HG02763 (cell line): ENCODE data around the gene C1orf174.

Experiments used
- ATAC-seq: cut with Tn5 transposase; IDR thresholded peaks from one replicate; pipeline ENCODE4 v1.9.1; 2021; ENCODE audit warnings: mild to moderate bottlenecking, moderate library complexity; ENCODE audit not compliant: unreplicated experiment

Gene C1orf174

DNA sequence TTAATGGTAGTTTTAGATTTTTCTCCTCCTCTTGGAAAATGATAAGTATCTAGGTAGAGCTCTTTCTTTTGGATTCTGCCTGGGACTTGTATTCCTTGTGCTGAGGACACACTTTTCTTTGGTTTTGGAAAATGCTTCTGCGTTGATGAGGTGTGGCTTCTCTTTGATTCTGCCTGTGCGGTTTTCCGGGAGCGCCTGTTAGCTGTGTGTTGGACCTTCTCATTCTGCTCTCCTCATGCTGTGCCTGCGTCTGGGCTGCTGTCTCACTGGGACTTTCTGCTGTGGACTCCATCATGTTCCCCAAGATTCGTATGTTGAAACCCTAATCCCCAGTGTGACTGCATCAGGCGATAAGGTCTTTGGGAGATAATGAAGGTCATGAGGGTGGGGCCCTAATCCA, 21.0 kb downstream of the C1orf174 start:
- ATAC-seq, result no peak

DNA sequence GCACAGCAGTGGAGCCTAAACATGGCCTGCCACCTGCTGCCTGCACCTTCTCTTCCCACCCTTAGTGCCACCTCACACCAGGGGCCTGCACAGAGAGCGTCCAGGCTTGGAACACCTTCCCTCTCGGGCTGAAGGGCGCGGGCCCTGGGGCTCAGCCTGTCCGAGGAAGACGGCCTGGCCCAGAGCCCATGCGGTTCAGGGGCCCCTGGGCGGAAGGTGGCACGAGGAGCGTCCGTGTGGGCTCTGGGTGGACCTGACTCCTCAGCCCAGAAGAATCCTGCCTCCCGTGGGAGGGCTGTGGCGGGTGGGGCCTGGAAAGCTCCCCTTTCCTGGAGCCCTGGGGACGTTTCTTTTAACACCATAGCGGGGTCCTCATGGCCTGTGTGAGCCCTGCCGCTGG, 23.4 kb downstream of the C1orf174 start:
- no peak for ATAC-seq

DNA sequence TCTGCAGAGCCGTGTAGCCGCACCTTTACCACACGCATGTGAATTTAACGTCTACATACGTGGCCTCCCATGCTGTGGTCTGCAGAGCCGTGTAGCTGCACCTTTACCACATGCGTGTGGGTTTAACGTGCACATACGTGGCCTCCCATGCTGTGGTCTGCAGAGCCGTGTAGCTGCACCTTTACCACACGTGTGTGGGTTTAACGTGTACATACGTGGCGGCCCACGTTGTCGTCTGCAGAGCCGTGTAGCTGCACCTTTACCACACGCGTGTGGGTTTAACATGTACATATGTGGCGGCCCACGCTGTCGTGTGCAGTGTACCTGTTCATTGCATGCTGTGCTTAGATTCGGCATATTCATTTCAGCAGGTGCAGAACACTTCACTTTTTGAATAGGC, 25.3 kb downstream of the C1orf174 start:
- no peak for ATAC-seq

DNA sequence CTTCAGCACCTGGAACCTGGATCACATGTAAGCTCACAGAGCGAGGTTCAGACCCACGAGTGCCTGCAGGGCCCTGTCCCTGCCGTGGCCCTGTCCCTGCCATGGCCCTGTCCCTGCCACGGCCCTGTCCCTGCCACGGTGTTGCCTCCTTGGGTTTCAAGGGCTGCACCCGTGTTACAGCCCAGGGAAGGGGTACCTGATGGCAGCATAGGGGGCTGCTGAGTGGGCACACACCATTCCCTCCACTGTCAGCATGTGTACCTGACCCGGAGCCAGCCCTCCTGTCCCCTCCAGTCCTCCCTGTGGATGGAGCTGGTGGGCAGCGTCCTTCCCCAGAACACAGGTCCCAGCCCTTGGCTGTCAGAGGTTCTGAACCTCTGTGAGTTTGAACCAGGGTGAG, 27.5 kb downstream of the C1orf174 start:
- ATAC-seq, result no peak

DNA sequence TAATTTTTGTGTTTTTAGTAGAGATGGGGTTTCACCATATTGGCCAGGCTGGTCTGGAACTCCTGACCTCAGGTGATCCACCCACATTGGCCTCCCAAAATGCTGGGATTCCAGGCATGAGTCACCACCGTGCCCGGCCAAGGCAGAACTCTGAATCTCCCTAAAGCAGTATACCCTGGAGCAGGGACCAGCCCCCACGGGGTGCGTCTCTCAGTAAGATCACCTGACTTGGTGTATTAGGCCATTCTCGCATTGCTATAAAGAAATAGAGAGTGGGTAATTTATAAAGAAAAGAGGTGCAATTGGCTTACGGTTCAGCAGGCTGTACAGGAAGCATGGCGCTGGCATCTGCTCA, 28.6 kb downstream of the C1orf174 start:
- ATAC-seq, result no peak

DNA sequence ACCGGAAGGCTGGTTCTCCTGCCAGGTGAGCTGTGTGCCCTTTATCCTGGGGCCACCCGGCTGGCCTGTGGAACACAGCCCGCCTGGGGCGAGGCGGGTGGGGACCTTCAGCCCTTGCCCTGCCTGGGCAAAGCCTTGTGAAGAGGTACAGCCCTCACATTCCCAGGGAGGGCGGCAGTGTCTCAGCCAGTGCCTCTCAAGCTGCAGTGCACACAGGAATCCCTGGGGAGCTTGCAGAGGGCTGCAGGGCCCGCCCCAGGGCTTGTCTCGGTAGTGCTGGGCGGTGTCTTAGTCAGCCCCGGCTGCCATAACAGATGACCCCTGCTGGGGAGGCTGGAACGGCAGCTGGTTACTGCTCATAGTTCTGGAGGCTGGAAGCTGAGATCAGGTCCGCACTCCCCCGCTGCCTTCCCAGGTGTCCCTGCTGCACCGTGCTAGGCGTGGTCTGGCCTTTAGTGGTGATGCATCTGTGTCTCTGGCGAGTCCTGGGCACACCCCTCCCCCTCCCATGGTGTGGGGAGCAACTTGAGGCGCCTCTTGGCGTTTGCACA, 30.2 kb downstream of the C1orf174 start:
- no peak for ATAC-seq

DNA sequence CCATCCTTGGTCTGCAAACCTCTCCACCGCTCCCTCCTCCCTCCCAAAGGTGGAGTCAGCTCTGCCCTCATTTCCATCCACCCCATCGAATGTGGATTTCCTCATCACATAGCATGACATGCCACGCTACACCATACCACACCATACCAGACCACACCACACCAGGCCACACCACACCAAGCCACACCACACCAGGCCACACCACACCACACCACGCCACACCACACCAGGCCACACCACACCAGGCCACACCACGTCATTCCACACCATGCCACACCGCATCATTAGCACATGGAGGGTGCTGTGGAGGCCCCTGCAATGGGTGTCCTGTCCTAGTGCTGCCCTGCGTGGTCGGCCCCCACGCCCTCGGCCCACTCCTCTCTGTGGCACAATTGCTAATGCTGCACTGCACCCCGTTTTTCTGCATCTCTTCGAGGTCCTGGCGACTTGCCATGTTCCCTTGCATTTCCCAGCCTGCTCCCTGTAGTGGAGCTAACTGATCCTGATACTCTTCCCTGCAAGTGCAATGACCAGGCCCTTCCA, 31.5 kb downstream of the C1orf174 start:
- ATAC-seq, result no peak

DNA sequence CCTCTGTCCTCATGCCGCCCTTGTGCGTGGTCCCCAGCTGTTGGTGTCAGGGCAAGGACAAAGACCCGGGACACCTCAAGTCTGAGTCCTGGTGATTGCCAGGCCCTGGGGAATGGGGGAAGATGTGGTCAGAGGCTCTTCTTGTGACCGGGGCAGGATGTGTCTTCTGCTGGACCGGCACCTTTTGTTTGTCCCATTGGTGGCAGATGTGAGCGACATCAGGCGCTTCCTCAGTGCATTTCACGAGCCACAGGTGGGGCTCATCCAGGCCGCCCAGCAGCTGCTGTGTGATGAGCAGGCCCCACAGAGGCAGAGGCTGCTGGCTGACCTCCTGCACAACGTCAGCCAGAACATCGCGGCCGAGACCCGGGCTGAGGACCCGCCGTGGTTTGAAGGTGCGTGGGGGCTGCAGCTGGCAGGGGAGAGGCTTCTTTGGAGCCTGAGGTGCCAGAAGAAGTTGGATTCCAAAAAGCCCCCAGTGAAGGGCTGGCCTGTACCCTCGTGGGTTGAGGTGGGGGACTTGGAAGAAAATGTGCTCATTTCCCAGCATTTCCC, 34.4 kb downstream of the C1orf174 start:
- no peak for ATAC-seq

DNA sequence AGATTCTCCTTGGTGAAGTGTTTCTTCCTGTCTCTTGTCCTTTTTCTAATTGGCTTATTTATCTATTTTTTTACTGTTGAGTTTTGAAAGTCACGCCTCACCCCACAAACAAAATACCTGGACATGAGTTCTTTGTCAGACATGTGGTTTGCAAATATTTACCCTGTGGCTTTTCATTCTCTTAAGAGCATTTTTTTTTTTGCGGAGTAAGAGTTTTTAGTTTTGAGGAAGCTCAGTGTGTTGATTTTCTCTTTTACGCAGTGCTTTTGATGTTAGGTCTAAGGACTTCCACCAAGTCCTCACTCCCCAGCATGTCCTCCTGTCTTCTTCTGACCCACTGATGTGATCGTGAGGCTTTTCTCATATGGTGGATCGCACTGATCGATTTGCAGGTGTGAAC, 35.2 kb downstream of the C1orf174 start:
- no peak for ATAC-seq

DNA sequence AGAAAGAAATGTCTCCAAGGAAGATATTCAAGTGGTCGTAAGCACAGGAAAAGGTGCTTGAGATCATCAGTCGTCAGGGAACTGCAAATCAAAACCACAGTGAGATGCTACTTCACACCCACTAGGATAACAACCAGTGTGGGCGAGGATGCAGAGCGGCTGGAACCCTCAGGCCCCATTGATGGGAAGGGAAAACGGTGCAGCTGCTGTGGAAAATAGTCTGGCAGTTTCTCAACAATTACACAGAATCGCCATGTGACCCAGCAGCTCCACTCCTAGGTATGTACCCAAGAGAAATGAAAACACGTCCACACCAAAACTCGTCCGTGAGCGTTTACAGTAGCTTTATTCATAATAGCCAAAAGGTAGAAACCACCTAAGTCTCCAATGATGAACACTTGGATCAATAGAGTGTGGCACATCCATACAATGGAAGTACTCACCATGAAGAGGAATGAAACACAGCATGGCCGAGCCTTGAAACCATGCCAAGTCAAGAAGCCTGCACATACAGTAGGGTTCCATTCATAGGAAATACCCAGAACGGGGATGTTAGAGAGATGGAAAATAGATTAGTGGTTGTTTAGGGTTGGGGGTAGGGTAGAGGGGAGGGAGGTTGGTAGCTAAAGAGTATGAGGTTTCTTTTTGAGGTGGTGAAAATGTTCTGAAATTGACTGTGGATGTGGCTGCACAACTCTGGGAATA, 36.7 kb downstream of the C1orf174 start:
- ATAC-seq, result no peak

DNA sequence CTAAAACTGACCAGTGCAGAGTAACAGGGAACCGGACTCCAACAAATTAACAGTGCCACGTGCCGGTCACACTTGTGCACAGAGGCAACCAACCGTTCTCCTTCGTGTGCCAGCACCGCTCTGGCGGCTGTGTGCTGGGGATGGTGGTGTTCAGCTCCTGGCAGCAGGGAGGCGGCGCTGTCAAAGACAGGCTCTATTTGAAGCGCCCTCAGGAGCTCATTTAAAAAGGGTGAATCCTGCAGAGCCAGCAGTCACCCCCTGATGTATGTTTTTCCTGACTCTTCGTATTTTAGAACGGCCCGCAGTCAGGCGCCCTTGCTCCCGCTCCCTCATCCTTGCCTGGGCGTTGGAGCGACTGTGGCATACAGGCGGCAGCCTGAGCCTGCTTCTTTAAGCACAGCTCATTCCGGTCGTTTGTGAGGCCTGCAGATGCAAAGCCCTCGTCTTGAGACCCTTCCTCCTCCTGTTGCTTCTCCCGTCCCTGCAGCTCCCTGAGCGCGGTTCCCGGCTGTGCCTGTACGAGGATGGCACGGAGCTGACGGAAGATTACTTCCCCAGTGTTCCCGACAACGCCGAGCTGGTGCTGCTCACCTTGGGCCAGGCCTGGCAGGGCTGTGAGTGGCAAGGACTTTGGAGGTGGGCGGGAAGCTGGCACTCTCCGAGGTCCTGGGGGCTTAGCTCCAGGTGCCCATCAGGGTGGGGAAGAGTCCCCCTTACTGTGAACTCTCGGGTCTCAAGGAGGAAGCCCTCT, 41.7 kb downstream of the C1orf174 start:
- ATAC-seq, result no peak

DNA sequence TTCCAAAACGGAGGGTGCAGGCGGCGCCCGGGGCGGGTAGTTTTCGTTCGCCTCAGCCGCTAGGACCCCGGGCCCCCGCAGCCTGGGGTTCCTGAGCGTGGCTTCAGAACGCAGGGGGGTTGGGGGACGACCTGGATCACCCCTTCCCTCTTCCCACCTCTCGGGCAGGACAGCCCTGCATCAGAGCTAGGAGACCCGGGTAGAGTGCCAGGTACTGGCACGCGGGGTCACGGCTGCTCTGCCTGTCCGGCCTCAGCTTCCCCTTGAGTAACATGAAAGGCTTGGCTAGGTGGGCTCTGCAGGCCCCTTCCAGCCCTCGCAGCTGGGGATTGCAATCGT, 42.3 kb downstream of the C1orf174 start:
- no peak for ATAC-seq

DNA sequence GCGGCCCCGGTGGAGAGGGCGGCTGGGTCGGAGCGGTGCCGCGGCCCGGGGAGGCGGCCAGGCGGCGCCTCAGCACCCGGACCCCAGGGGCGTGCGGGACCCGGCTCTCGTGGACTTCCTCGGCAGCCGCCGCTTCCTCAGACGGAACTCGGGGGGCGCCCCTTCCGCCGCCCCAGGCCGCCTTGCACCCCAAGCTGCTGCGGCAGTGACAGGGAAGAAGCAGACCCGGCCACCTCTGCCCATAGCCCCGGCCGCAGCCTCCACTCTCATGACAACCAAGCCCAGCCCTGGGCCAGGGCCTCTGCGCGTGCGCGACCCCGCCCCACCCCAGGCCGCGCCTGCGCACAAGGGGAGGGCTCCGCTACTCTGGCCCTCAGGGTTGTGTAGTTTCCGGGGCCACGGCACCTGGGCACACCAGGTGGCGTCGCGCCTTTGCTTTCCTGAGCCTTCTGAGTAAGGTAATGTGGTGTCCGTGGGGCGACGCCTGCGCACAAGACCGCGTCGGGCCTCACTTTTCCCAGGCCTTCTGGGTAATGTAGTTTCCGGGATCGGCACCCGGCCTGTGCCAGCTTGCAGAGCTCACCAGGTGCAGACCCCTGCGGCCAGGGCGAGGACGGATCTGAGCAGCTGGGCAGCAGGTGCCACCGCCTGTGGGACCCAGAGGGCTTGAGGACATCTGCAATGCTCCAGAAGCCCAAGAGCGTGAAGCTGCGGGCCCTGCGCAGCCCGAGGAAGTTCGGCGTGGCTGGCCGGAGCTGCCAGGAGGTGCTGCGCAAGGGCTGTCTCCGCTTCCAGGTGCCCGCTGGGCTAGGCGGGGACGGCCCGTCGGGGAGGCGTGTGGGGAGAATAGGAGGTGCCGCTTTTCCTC, 42.9 kb downstream of the C1orf174 start, which contains the start of the genes CEP104 and DFFB:
TSS of gene CEP104 (minus strand) at position 289 of the 868 bp plus-strand sequence. CDS start 4,804 bp downstream, outside the sequence.
TSS of gene DFFB (plus strand) at position 554 of the 868 bp plus-strand sequence. CDS start at position 682, 128 bp downstream.
- ATAC-seq, result peak; percentile 95

DNA sequence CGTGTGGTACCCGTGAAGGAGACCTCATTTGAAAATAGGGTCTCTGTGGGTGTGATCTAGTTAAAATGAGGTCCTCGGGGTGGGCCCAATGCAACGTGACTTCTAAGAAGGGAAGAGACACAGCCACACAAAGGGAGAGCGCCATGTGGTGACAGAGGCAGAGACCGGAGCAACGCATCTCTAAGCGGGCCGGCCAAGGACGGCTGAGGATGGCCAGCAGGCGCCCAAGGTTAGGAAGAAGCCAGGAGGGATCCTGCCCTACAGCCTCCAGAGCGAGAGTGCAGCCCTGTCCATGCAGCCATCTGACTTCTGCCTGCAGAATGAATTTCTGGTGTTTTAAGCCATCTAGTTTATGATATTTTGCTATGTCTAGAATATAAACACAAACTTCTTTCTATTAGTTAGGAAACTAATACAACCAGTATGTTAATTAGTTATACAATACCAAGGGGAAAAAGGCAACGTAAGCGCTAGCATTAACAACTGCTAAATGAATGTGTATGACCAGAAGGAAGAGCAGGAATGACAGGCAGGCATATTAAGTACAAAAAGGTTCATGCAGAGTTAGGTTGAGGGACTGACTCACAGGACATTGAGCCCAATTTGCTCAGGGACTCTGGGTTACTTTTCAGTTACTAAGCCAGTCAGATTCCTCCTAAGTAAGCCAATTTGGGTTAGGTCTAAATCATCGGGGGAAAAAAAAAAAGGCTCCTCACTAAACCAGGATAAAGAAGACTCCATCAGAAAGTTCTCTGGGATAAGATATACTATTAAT, 47.2 kb downstream of the C1orf174 start:
- ATAC-seq, result no peak

DNA sequence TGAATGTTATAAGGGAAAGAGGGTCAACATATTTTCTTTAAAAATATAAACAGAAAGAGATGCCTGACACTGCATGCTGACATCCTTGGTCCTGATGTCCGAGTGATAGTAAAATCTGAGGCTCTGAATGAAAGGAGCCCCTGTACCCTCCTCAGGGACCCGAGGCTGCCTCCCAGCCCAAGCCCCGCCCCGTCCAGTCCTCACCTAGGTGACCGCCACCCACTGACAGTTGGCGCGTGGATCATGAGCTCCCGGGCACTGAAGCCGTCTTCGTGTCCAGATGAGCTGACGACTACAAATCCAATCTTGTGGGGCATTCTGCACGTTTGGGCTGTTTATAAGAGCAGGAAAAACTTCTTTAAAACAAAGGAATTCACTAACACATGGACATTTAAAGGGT, 48.0 kb downstream of the C1orf174 start:
- ATAC-seq, result no peak

DNA sequence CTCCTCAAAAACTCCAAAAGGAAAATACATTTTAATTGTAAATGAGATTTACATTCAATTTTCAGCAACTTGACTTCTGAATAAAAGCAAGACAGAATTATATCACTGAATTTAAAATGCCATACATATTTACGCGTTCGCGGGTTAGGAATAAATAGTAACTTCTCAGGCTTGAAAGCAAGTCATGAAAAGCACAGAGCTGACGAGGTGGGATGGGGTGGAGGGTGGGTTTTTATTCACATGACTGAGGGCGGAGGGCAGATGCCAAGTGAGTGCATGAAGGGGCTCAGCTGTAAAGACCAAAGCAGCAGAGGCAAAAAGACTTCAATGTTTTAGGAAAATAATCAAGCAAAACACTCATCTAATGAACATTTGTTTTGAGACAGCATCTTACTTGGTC, 48.8 kb downstream of the C1orf174 start:
- no peak for ATAC-seq

DNA sequence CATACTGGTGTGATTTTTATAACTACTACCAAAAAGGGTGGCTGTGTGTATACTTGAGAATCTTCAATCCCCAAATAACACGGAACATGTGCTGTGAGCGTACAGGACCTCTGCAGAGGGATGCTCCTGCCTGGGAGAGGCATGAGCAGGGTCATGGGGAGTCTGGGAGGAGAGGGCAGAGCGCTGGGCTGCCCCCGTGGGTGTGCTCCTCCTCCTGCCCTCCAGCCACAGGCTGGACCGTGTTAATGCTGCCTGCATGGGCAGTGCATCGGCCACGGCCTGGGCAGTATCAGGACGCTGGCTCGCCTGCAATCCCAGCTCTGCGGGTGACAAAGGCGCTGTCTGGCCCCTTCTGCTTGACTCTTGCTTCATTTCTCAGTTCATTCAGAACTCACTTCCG, 49.2 kb downstream of the C1orf174 start:
- ATAC-seq, result no peak

DNA sequence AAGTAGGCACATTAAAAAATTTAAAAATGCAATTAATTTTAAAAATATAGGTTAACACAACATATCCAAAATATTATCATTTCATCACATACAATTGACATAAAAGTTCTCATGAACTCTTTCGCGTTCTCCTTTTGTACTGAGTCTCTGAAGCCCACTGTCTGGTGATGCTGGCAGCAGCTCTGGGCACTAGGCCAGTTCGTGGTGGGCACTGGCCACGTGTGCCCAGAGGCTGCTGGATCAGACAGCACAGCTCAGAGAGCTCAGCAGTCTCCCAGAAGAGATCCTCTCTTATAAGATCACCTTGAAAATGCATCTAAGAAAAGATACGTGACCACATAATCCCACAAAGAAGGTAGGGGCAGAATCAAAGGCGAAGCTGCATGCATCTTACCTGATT, 53.0 kb downstream of the C1orf174 start:
- no peak for ATAC-seq

DNA sequence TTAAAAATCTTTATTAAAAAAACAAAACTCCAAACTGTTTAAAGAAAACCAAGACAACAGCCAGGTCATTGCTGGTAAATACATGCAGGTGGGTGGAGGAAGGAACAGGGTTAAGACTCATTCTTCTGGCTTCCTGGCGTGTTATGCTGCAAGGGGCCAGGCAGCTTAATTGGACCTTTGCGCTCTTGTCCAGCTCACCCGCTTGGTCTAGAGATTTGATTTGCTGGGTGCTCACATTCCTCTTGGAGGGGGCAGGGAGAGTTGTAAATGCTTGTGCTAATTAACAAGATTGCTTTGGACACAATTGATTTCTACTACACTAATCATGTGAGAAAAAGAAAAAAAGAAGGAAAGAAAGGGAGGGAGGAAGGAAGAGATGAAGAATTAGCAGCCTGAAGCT, 53.5 kb downstream of the C1orf174 start:
- no peak for ATAC-seq

DNA sequence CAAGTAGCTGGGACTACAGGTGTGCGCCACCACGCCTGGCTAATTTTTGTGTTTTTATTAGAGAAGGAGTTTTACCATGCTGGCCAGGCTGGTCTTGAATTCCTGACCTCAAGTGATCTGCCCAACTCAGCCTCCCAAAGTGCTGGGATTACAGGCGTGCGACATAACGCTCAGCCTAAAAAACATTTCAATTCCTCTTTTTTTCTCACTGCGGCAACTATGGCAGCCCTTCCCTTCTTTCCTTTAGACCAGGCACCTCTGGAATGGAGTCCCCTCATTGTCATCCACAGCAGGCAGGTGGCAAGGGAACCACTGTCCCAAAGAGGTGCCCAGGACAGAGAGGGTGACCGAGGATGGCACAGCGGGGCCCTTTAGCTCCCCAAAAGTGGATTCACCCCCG, 57.2 kb downstream of the C1orf174 start:
- no peak for ATAC-seq
